Activated naive CD4-positive, alpha-beta T cell treated with anti-CD3 and anti-CD28 coated beads, Interleukin-2, amount 10 ng/mL, durations not matched to agents 7 days and 5 days (primary cell): ENCODE results near the gene MPV17.
"Not testable (repeated sequence)": the region's sequence is repeated elsewhere in the genome, so short reads cannot be mapped to it uniquely, and the experiment has no call there.

Source experiments
- CTCF ChIA-PET: fragments of 350-600 bp; sonication (Branson Sonifier 250); formaldehyde crosslinking; loops from one replicate; lab custom pipeline; 2021; ENCODE audit warnings: antibody characterized with exemption; lab: Charles Lee
- DNase-seq: peaks from one replicate; pipeline ENCODE4 v3.0.0-alpha.2; 2020
- H3K27ac Mint-ChIP-seq: one replicate; pipeline ENCODE4 v1.8.0; 2021; ENCODE audit warnings: mild to moderate bottlenecking, moderate library complexity, mixed read lengths
- H3K27me3 Mint-ChIP-seq: one replicate; pipeline ENCODE4 v1.8.0; 2021; ENCODE audit warnings: mild to moderate bottlenecking, mixed read lengths
- H3K36me3 Mint-ChIP-seq: one replicate; pipeline ENCODE4 v1.8.0; 2021; ENCODE audit warnings: mixed read lengths
- H3K4me1 Mint-ChIP-seq: one replicate; pipeline ENCODE4 v1.8.0; 2021; ENCODE audit warnings: mixed read lengths
- H3K4me3 Mint-ChIP-seq: one replicate; pipeline ENCODE4 v1.8.0; 2021; ENCODE audit warnings: mild to moderate bottlenecking, moderate library complexity, mixed read lengths
- H3K9me3 Mint-ChIP-seq: one replicate; pipeline ENCODE4 v1.8.0; 2021; ENCODE audit warnings: mixed read lengths

Gene MPV17

GRCh38 chr2:27322766-27323595, at the start of gene MPV17:
TSS of gene MPV17 (minus strand) at chr2:27323097. CDS start at chr2:27322517, 580 bp downstream.
- H3K27me3 Mint-ChIP-seq = no peaks in the 10 kb centered on the region
- no peaks in the 10 kb centered on the region for H3K9me3 Mint-ChIP-seq
- H3K4me3 Mint-ChIP-seq = peak within 1 kb of the TSS; percentile 89
- H3K4me1 Mint-ChIP-seq = peaks cover 23% of the 10 kb centered on the region
- CTCF ChIA-PET = interaction anchor here (0.9 to 1.9 kb wide), 4 partner anchors 18 to 360 kb away, joined by 3 to 6 read pairs (median 4); partner anchors contain the start of genes EIF2B4 and SNX17
- H3K36me3 Mint-ChIP-seq = peaks cover 19% of the 10 kb centered on the region
- peak within 1 kb of the TSS; percentile 88 for H3K27ac Mint-ChIP-seq
- DNase-seq = peak; percentile 94

GRCh38 chr2:27370816-27371620, 48.1 kb upstream of the MPV17 start:
- Mint-ChIP-seq H3K4me3 (peak overlapping the region; percentile 98), H3K27ac (peak overlapping the region; percentile 93), H3K36me3 (peaks cover 65% of the 10 kb centered on the region), H3K27me3 (no peaks in the 10 kb centered on the region), H3K4me1 (peaks cover 52% of the 10 kb centered on the region), H3K9me3 (no peaks in the 10 kb centered on the region)
- CTCF ChIA-PET = interaction anchor here (0.7 to 2.8 kb wide), 5 partner anchors 9 to 312 kb away, joined by 3 to 14 read pairs (median 5); partner anchors contain the start of gene ZNF513
- peak; percentile 47 for DNase-seq

GRCh38 chr2:27370026-27370815, 47.3 kb upstream of the MPV17 start, which contains the start of the genes EIF2B4 and SNX17:
TSS of gene EIF2B4 (minus strand) at chr2:27370338. CDS start at chr2:27370314, 24 bp downstream.
TSS of gene SNX17 (plus strand) at chr2:27370616. CDS start at chr2:27370744, 128 bp downstream.
- Mint-ChIP-seq H3K4me3 (peak within 1 kb of the TSS; percentile 98), H3K36me3 (peaks cover 62% of the 10 kb centered on the region), H3K4me1 (peaks cover 52% of the 10 kb centered on the region), H3K27me3 (no peaks in the 10 kb centered on the region), H3K9me3 (no peaks in the 10 kb centered on the region), H3K27ac (peak within 1 kb of the TSS; percentile 93)
- DNase-seq = peak; percentile 100
- CTCF ChIA-PET = interaction anchor here (1.0 to 2.8 kb wide), 8 partner anchors 10 to 91 kb away, joined by 3 to 14 read pairs (median 4); partner anchors contain the start of gene ZNF513

- CTCF ChIA-PET = interaction anchor here (0.8 to 2.8 kb wide), 8 partner anchors 9 to 61 kb away, joined by 3 to 14 read pairs (median 4); partner anchors contain the start of gene ZNF513
- no peak for DNase-seq
- H3K36me3 Mint-ChIP-seq = peaks cover 58% of the 10 kb centered on the region
- peaks cover 48% of the 10 kb centered on the region for H3K4me1 Mint-ChIP-seq
- no peaks in the 10 kb centered on the region for H3K27me3 Mint-ChIP-seq
- H3K27ac Mint-ChIP-seq = peak overlapping the region; percentile 92
- peak overlapping the region; percentile 98 for H3K4me3 Mint-ChIP-seq
- no peaks in the 10 kb centered on the region for H3K9me3 Mint-ChIP-seq
Observed at GRCh38 chr2:27369471-27370025, 46.7 kb upstream of the MPV17 start.

GRCh38 chr2:27363933-27364332, 41.0 kb upstream of the MPV17 start:
- H3K9me3 Mint-ChIP-seq = no peaks in the 10 kb centered on the region
- DNase-seq = no peak
- peaks cover 14% of the 10 kb centered on the region for H3K4me1 Mint-ChIP-seq
- no peak overlapping the region for H3K4me3 Mint-ChIP-seq
- CTCF ChIA-PET = no interaction called here
- peaks cover 35% of the 10 kb centered on the region for H3K36me3 Mint-ChIP-seq
- H3K27me3 Mint-ChIP-seq = no peaks in the 10 kb centered on the region
- no peak overlapping the region for H3K27ac Mint-ChIP-seq

- no peak for DNase-seq
- H3K9me3 Mint-ChIP-seq = no peaks in the 10 kb centered on the region
- no peak overlapping the region for H3K4me3 Mint-ChIP-seq
- H3K27ac Mint-ChIP-seq = peak overlapping the region; percentile 55
- H3K27me3 Mint-ChIP-seq = no peaks in the 10 kb centered on the region
- H3K36me3 Mint-ChIP-seq = peaks cover 29% of the 10 kb centered on the region
- H3K4me1 Mint-ChIP-seq = peaks cover 13% of the 10 kb centered on the region
- CTCF ChIA-PET = no interaction called here
Observed at GRCh38 chr2:27362678-27363420, 40.0 kb upstream of the MPV17 start.

GRCh38 chr2:27356382-27357181, 33.7 kb upstream of the MPV17 start, which contains the start of gene GTF3C2:
TSS of gene GTF3C2 (minus strand) at chr2:27356764. CDS start at chr2:27343554, 13,210 bp downstream.
- Mint-ChIP-seq H3K4me3 (peak within 1 kb of the TSS; percentile 95), H3K27me3 (peaks cover 5% of the 10 kb centered on the region), H3K27ac (peak within 1 kb of the TSS; percentile 97), H3K4me1 (peaks cover 57% of the 10 kb centered on the region), H3K9me3 (no peaks in the 10 kb centered on the region), H3K36me3 (peaks cover 13% of the 10 kb centered on the region)
- DNase-seq = peak; percentile 96
- CTCF ChIA-PET = interaction anchor here (1.0 kb wide), 1 partner anchor 10 kb away, joined by 3 read pairs; no protein-coding TSS in a partner anchor

- DNase-seq = no peak
- Mint-ChIP-seq H3K27me3 (peaks cover 5% of the 10 kb centered on the region), H3K4me3 (peak overlapping the region; percentile 95), H3K9me3 (no peaks in the 10 kb centered on the region), H3K27ac (peak overlapping the region; percentile 97), H3K36me3 (peaks cover 12% of the 10 kb centered on the region), H3K4me1 (peaks cover 60% of the 10 kb centered on the region)
- CTCF ChIA-PET = no interaction called here
Observed at GRCh38 chr2:27356056-27356381, 33.1 kb upstream of the MPV17 start.

GRCh38 chr2:27354597-27354927, 31.7 kb upstream of the MPV17 start:
- H3K27ac Mint-ChIP-seq = no peak overlapping the region
- H3K4me3 Mint-ChIP-seq = peak overlapping the region; percentile 95
- peaks cover 5% of the 10 kb centered on the region for H3K27me3 Mint-ChIP-seq
- H3K36me3 Mint-ChIP-seq = peaks cover 17% of the 10 kb centered on the region
- peaks cover 60% of the 10 kb centered on the region for H3K4me1 Mint-ChIP-seq
- H3K9me3 Mint-ChIP-seq = no peaks in the 10 kb centered on the region
- CTCF ChIA-PET = interaction anchor here (0.5 kb wide), 1 partner anchor 326 kb away, joined by 3 read pairs; no protein-coding TSS in a partner anchor
- DNase-seq = no peak

GRCh38 chr2:27353762-27354596, 31.1 kb upstream of the MPV17 start:
- H3K9me3 Mint-ChIP-seq = no peaks in the 10 kb centered on the region
- H3K36me3 Mint-ChIP-seq = peaks cover 18% of the 10 kb centered on the region
- peak overlapping the region; percentile 40 for H3K4me3 Mint-ChIP-seq
- peak overlapping the region; percentile 45 for H3K27ac Mint-ChIP-seq
- CTCF ChIA-PET = interaction anchor here (0.5 to 1.6 kb wide), 3 partner anchors 15 to 327 kb away, joined by 3 to 5 read pairs (median 4); no protein-coding TSS in a partner anchor
- peaks cover 60% of the 10 kb centered on the region for H3K4me1 Mint-ChIP-seq
- DNase-seq = no peak
- peaks cover 5% of the 10 kb centered on the region for H3K27me3 Mint-ChIP-seq

- peaks cover 17% of the 10 kb centered on the region for H3K36me3 Mint-ChIP-seq
- H3K4me1 Mint-ChIP-seq = peaks cover 56% of the 10 kb centered on the region
- not testable (repeated sequence) for DNase-seq, H3K27ac Mint-ChIP-seq, H3K4me3 Mint-ChIP-seq, H3K27me3 Mint-ChIP-seq, H3K9me3 Mint-ChIP-seq
- CTCF ChIA-PET = interaction anchor here (0.8 to 1.6 kb wide), 2 partner anchors 16 to 51 kb away, joined by 4 to 5 read pairs; no protein-coding TSS in a partner anchor
Observed at GRCh38 chr2:27353386-27353761, 30.5 kb upstream of the MPV17 start.
